Measurements from ENCODE around the gene PTPRD. TPM values are rescaled to one million over a fixed set of nuclear protein-coding genes. Genes with fewer than 3 reads are reported as not detected.
A peak's percentile ranks its signal among the peaks of the same experiment; 100 is the strongest.

Gene PTPRD
- total RNA-seq, 1 donor from 2014 or later = 532 TPM

- Mint-ChIP-seq H3K4me1 (ENCODE audit: low read depth, unreplicated experiment) (peaks cover 34% of the 10 kb centered on the region), H3K9me3 (ENCODE audit: unreplicated experiment) (no peaks in the 10 kb centered on the region), H3K36me3 (ENCODE audit: unreplicated experiment) (no peaks in the 10 kb centered on the region), H3K27me3 (ENCODE audit: unreplicated experiment) (no peaks in the 10 kb centered on the region), H3K4me3 (ENCODE audit: unreplicated experiment) (no peak overlapping the region), H3K27ac (ENCODE audit: unreplicated experiment) (peak overlapping the region; percentile 52)
- DNase-seq = no peak
- peak; percentile 59 for TF ChIP-seq CTCF (IDR thresholded peaks at IDR 0.05; ENCODE audit: partially characterized antibody, unreplicated experiment)
Measured at GRCh38 chr9:9998491-9999287, 614.1 kb downstream of the PTPRD start.

- H3K36me3 Mint-ChIP-seq (ENCODE audit: unreplicated experiment) = no peaks in the 10 kb centered on the region
- no peaks in the 10 kb centered on the region for H3K27me3 Mint-ChIP-seq (ENCODE audit: unreplicated experiment)
- H3K27ac Mint-ChIP-seq (ENCODE audit: unreplicated experiment) = no peak overlapping the region
- TF ChIP-seq CTCF (IDR thresholded peaks at IDR 0.05; ENCODE audit: partially characterized antibody, unreplicated experiment) = no peak
- no peak for DNase-seq
- no peaks in the 10 kb centered on the region for H3K9me3 Mint-ChIP-seq (ENCODE audit: unreplicated experiment)
- H3K4me3 Mint-ChIP-seq (ENCODE audit: unreplicated experiment) = no peak overlapping the region
- peaks cover 37% of the 10 kb centered on the region for H3K4me1 Mint-ChIP-seq (ENCODE audit: low read depth, unreplicated experiment)
Measured at GRCh38 chr9:9997585-9997984, 615.2 kb downstream of the PTPRD start.

GRCh38 chr9:9996259-9996658 is 616.5 kb downstream of the PTPRD start:
- H3K9me3 Mint-ChIP-seq (ENCODE audit: unreplicated experiment) = peaks cover 1% of the 10 kb centered on the region
- H3K4me1 Mint-ChIP-seq (ENCODE audit: low read depth, unreplicated experiment) = peaks cover 38% of the 10 kb centered on the region
- no peaks in the 10 kb centered on the region for H3K36me3 Mint-ChIP-seq (ENCODE audit: unreplicated experiment)
- no peak for DNase-seq
- no peak for TF ChIP-seq CTCF (IDR thresholded peaks at IDR 0.05; ENCODE audit: partially characterized antibody, unreplicated experiment)
- no peaks in the 10 kb centered on the region for H3K27me3 Mint-ChIP-seq (ENCODE audit: unreplicated experiment)
- no peak overlapping the region for H3K4me3 Mint-ChIP-seq (ENCODE audit: unreplicated experiment)
- H3K27ac Mint-ChIP-seq (ENCODE audit: unreplicated experiment) = no peak overlapping the region

DNA sequence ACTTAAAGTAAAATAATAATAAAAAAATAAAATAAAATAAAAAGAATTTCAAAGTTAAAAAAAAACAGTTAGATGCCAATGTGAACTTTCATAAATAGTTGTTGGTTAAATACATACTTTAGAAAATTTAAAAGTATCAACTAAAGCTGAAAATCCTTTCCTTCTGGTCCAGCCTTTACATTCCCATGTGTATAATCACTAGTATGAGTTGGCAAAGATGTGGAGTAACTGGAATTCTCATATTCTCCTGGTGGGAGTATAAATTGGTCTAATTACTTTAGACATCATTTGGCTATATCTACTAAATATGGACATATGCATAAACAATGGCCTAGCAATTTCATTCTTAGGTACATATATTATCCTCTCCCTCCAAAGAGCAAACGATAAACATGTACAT is 619.9 kb downstream of the PTPRD start:
- no peak overlapping the region for H3K4me3 Mint-ChIP-seq (ENCODE audit: unreplicated experiment)
- peaks cover 4% of the 10 kb centered on the region for H3K36me3 Mint-ChIP-seq (ENCODE audit: unreplicated experiment)
- no peak for DNase-seq
- peaks cover 26% of the 10 kb centered on the region for H3K4me1 Mint-ChIP-seq (ENCODE audit: low read depth, unreplicated experiment)
- H3K9me3 Mint-ChIP-seq (ENCODE audit: unreplicated experiment) = peaks cover 1% of the 10 kb centered on the region
- no peak overlapping the region for H3K27ac Mint-ChIP-seq (ENCODE audit: unreplicated experiment)
- no peak for TF ChIP-seq CTCF (IDR thresholded peaks at IDR 0.05; ENCODE audit: partially characterized antibody, unreplicated experiment)
- no peaks in the 10 kb centered on the region for H3K27me3 Mint-ChIP-seq (ENCODE audit: unreplicated experiment)

- H3K4me3 Mint-ChIP-seq (ENCODE audit: unreplicated experiment) = no peak overlapping the region
- DNase-seq = no peak
- H3K27me3 Mint-ChIP-seq (ENCODE audit: unreplicated experiment) = no peaks in the 10 kb centered on the region
- TF ChIP-seq CTCF (IDR thresholded peaks at IDR 0.05; ENCODE audit: partially characterized antibody, unreplicated experiment) = no peak
- no peak overlapping the region for H3K27ac Mint-ChIP-seq (ENCODE audit: unreplicated experiment)
- H3K4me1 Mint-ChIP-seq (ENCODE audit: low read depth, unreplicated experiment) = no peaks in the 10 kb centered on the region
- H3K36me3 Mint-ChIP-seq (ENCODE audit: unreplicated experiment) = no peaks in the 10 kb centered on the region
- H3K9me3 Mint-ChIP-seq (ENCODE audit: unreplicated experiment) = no peaks in the 10 kb centered on the region
Measured at GRCh38 chr9:9973062-9973461, 639.7 kb downstream of the PTPRD start.
